ENCODE data around the gene GAL3ST2.
"Not testable (repeated sequence)": the region's sequence is repeated elsewhere in the genome, so short reads cannot be mapped to it uniquely, and the experiment has no call there.

GAL3ST2 gene

DNA sequence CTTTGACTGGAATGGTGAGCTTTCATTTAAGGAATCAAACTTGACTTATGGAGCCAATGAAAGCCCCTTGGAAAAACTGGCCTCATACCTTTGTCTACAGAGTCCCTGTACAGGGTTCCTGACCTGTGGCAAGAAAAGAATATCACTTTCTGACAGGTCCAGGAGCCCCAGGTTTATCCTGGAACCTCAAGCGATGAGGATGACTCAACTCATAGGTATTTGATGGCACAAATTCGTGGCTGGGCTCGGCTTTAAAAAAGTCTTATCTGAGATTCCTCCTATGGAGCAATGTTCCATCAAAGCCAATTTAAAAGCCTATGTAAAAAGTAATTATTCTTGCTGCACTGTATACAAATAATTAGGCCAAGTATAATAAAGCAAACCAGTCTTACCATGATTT is 14.8 kb downstream of the GAL3ST2 start:
- DNase-seq = not testable (repeated sequence)

DNA sequence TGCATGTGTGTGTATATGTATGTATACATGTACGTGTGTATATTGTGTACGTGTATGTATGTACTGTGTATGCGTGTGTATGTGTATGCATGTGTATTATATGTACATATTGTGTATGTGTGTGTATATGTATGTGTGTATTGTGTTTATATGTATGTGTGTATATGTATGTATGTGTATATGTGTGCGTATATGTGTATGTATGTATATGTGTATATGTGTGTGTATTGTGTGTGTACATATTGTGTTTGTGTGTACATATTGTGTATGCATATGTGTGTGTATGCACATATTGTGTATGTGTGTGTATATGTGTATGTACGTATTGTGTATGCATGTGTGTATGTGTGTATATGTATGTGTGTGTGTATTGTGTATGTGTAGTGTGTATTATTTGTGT is 16.8 kb downstream of the GAL3ST2 start:
- no peak for DNase-seq

GRCh38 chr2:241794250-241794823 is 17.7 kb downstream of the GAL3ST2 start:
- DNase-seq = no peak

DNA sequence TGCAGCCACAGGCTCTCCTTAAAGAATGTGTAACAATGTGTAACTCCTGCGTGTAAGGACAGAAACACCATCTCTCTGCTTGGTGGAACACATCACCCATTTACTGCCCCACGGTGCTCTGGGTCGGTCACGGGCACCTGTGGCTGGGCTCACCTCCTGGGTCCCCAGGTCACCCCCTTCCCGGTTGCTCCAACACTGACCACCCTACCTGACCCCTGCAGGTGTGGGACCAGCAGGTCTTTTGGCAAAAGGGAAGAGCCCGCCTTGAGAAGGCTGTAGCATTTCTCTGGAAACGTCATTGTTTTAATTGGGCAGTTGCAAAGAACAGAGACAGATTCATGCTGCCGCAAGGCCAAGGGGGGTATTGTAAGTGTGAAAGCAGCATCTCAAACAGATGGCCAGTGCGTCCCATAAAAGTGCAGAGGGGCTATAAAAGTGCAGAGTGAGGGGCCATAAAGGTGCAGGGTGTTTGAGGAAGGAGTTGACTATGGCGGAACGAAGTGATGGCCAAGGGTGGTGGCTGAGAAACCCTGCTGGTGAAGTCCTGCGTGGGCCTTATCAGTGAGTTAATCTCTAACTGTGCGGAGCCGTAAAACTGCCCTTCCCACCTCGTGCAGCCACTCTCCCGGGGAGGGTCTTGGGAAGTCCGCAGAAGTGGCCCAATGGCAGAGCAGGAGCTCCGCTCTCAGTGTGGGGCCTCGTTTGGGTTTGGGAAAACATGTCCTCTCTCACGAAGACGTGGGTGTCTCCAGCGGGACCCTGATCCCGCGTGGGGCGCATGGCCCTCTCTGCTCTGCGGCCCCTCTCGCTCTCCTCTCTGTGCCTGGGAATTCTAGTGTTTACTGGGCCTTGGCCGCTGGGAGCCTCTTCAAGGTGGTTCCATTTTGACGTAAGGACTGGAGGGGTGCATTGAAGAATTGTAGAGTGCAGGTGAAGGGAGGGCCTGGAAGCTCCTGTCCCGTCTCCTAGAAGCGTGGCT is 18.7 kb downstream of the GAL3ST2 start:
- DNase-seq = no peak

DNA sequence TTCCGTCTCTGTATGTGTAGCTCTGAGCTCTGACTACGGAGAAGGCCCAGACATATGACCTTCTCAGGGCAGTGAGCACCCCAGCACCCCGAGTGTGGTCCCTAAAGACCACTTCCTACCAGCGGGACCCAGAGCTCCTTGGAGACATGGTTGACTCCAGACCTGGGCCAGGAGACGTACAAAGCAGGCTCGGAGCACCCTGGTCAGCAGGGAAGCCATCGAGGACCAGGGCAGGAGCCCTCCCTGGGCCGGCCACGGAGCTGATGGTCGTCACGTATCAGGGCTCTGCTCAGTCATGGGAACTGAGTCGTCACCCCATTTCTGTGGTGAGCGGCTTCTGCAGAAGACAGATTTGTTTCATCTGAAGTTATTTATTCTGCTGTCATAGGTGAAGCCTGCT is 19.6 kb downstream of the GAL3ST2 start:
- no peak for DNase-seq

- DNase-seq = no peak
These were observed 20.1 kb downstream of the GAL3ST2 start for GRCh38 chr2:241796610-241797138.

GRCh38 chr2:241797441-241798080 is 20.9 kb downstream of the GAL3ST2 start:
- peak in 7 of 51 donors; percentile 8 to 39 (median 34) for DNase-seq

- DNase-seq = no peak
These were observed 21.5 kb downstream of the GAL3ST2 start for GRCh38 chr2:241798081-241798630.

DNA sequence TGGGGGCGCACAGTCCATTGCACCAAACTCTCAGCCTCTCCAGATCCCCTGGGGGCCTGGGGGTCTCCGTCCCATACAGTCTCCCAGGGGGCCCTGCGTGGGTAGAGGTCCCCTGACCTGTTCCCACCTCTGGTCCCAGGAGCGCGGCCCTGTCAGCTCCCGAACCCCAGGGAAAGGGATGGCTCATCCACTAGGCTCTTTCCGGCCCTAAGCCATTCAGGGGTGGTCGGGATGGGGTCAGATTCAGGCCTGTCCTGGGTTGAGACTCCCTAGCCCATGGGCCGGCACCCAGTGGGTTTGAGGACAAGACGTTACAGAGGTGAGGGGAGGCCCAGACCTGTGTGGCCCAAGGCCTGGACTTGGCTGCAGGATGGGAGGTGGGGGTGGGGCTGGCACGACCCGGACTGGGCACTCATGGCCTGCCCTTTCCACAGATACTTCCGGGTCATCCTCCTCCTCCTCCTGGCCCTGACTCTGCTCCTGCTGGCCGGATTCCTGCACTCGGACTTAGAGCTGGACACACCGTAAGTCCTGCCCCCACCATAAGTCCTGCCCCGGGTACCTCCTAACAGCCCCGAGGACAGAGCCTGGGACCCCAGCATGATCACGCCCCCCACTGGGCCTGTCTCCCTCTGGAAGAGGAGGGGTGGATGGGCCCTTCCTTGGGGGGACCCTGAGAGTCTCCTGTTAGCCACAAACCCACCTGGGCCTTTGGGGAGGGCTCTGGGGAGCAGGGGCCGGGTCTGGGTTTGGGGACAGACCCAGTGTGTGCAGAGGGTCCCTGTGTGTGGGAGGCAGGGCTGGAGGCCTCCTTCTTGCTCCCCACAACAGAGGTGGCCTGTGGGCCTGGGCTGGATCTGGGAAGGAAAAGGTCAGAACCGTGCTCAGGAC is 22.3 kb downstream of the GAL3ST2 start:
- DNase-seq = no peak

GRCh38 chr2:241799522-241800197 is 23.0 kb downstream of the GAL3ST2 start:
- no peak for DNase-seq

DNA sequence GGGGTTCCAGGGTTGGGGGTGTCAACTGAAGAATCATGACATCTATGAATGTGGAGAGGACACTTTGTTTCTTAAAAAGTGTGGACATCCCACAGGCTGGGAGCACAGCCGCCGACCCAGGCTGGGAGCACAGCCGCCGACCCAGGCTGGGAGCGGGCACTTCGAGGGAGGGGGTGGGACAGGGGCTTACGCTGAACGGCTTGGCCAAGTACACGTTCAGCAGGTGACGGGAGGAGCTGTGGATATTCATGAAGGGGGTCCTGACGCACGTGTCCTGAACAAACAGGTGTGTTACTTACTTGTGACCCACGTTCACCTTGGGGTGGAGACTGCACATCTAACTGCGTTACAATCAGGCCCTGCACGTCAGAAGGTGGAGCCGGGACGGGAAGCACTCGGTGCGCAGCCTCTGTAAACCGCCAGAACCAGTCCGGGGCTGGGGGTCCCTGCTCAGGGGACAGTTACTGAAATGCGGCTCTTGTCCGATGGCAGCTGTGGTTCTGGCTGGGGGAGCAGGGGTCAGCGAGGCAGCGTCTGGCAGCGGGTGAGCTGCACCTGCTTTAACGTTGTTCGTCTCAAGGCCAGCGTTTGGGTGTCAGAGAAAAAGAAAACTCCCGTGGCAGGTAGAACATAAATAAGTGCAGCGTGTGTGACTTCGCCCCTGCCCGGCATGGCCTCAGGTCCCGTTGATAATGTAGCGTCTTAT is 23.7 kb downstream of the GAL3ST2 start:
- not testable (repeated sequence) for DNase-seq

DNA sequence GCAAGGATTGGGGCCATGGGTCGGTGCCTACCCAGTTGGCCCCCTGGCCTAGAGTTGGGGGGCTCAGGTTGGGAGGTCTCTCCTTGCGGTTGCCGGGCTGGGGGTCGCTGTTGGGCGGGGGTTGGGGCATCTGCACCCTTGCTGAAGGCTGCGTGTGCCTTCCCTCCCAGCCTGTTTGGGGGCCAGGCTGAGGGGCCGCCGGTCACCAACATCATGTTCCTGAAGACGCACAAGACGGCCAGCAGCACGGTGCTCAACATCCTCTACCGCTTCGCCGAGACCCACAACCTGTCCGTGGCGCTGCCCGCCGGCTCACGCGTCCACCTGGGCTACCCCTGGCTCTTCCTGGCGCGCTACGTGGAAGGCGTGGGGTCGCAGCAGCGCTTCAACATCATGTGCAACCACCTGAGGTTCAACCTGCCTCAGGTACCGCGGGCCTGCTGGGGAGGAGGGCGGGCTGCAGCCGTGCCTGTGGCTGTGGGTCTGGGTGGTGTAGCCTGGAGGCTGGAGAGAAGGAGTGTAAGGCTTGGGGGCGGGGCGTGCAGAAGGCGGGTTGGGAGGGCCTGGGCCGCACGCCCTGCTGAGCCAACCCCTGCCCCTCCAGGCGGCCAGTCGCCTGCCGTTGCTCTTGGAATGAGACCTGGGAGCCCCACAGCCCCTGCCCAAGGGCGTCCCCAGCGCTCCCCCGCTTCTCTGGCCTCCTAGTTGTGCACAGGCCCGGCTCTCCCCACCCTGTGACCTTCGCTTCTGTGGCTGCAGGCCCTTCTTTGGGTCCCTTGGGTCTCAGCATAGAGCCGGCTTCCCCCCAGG is 25.2 kb downstream of the GAL3ST2 start:
- no peak for DNase-seq

- DNase-seq = peak in 4 of 51 donors; percentile 27 to 32 (median 28)
These were observed 26.0 kb downstream of the GAL3ST2 start for GRCh38 chr2:241802421-241803318.

DNA sequence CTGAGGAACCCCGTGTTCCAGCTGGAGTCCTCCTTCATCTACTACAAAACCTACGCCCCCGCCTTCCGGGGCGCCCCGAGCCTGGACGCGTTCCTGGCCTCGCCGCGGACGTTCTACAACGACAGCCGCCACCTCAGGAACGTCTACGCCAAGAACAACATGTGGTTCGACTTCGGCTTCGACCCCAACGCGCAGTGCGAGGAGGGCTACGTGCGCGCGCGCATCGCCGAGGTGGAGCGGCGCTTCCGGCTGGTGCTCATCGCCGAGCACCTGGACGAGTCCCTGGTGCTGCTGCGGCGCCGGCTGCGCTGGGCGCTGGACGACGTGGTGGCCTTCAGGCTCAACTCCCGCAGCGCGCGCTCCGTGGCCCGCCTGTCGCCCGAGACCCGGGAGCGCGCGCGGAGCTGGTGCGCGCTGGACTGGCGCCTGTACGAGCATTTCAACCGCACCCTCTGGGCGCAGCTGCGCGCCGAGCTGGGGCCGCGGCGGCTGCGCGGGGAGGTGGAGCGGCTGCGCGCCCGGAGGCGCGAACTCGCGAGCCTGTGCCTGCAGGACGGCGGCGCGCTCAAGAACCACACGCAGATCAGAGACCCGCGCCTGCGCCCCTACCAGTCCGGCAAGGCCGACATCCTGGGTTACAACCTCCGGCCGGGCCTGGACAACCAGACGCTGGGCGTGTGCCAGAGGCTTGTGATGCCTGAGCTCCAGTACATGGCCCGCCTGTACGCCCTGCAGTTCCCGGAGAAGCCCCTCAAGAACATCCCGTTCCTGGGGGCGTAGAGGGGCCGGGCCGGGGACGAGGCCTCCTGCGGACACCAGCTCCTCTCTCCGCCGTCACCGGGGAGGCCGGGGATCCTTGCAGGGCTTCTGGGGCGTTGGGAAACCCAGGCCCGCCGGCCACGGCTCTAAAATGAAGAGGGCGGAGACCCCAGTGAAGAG is 27.0 kb downstream of the GAL3ST2 start:
- DNase-seq = peak in 27 of 51 donors; percentile 14 to 75 (median 58)

DNA sequence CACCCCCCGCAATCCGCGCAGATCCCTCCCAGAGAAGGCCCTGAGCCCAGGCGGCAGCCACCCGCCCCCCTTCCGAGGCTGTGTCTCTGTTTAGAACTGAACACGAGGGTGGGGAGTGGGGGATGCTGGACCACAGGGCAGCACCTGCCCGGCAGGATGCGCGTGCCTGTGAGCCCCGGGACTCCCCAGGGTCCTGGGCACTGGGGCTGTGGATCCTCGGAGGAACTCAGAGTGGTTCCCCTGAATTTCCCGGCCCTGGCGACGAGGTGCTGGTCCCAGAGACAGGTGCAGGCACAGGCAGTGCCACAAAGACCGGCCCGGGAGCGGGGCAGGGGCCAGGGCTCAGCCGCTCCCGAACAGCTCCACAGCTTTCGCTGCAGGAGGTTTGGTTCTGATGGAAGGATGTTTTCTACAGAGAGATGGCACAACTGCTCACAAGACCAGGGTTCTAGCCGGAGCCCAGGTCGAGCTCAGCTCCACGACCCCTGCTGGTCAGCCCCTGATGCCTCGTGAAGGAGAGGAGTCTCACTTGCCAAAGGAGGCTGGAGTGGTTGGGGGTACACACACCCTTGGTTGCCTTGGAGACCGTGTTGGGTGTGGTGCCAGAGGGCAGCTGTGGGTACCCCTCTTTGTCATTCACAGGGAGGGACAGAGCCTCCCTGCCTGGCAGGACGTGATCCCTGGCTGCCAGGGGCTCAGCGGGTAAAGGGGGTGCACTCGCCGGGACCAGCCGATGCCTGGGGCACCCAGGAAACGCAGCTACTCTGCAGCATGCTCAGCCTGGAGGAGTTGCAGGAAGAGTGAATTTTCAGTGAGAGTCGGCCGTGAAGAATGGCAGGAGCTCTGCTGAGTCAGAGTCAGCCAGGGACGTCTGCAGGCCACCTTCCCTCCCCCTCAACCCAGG is 28.0 kb downstream of the GAL3ST2 start:
- DNase-seq = peak in 1 of 51 donors; percentile 29

All from hypothalamus (tissue), 51 donors.